HepG2 (cell line): Measurements from ENCODE around the gene TM4SF5. TPM values are rescaled to one million over a fixed set of nuclear protein-coding genes. Genes with fewer than 3 reads are reported as not detected.
A peak's percentile ranks its signal among the peaks of the same experiment; 100 is the strongest.

Source experiments
- ARHGAP35 ChIP-seq: sonication (generic); formaldehyde crosslinking; IDR thresholded peaks from 2 replicates; pipeline ENCODE4 v1.9.0; 2022; ENCODE audit warnings: mild to moderate bottlenecking, inconsistent platforms, moderate library complexity, missing genetic modification reagents, borderline replicate concordance
- CAMTA2 ChIP-seq: sonication (generic); formaldehyde crosslinking; IDR thresholded peaks from 2 replicates; pipeline ENCODE4 v1.4.0; 2020; ENCODE audit warnings: mild to moderate bottlenecking, missing genetic modification reagents, borderline replicate concordance
- CCDC6 ChIP-seq: sonication (generic); formaldehyde crosslinking; IDR thresholded peaks from 2 replicates; pipeline ENCODE4 v1.8.1; 2022; ENCODE audit warnings: mild to moderate bottlenecking, missing genetic modification reagents, moderate library complexity
- FOXK2 ChIP-seq: fragments of 450-650 bp; IDR thresholded peaks from 2 replicates; pipeline ENCODE4 v1.6.1; 2016
- GFI1 ChIP-seq: sonication (generic); formaldehyde crosslinking; IDR thresholded peaks from 2 replicates; pipeline ENCODE4 v1.5.0; 2020; ENCODE audit warnings: missing genetic modification reagents, mild to moderate bottlenecking, borderline replicate concordance
- HDAC6 ChIP-seq: fragments of 200-600 bp; sonication (generic); IDR thresholded peaks from 2 replicates; pipeline ENCODE4 v1.7.0; 2017; ENCODE audit warnings: mild to moderate bottlenecking, antibody characterized with exemption, low read length, low read depth
- HNF1B ChIP-seq: sonication (generic); formaldehyde crosslinking; IDR thresholded peaks from 2 replicates; pipeline ENCODE4 v1.5.1; 2020; ENCODE audit warnings: mild to moderate bottlenecking, moderate library complexity, missing genetic modification reagents
- IRX3 ChIP-seq: sonication (generic); formaldehyde crosslinking; IDR thresholded peaks from 2 replicates; pipeline ENCODE4 v1.8.1; 2023; ENCODE audit warnings: mild to moderate bottlenecking, low read depth, missing genetic modification reagents, borderline replicate concordance
- MAF1 ChIP-seq: sonication (generic); formaldehyde crosslinking; IDR thresholded peaks from 2 replicates; pipeline ENCODE4 v1.5.0; 2020; ENCODE audit warnings: missing genetic modification reagents, borderline replicate concordance
- NR2F6 ChIP-seq, 2 experiments: IDR thresholded peaks; 2 replicates each; pipeline ENCODE4 v1.6.1; 2016; ENCODE audit warnings: antibody characterized with exemption in 1 of 2, mild to moderate bottlenecking in 1 of 2
- PRMT3 ChIP-seq: sonication (generic); formaldehyde crosslinking; IDR thresholded peaks from 2 replicates; pipeline ENCODE4 v1.8.1; 2022; ENCODE audit warnings: low read depth, mild to moderate bottlenecking, moderate library complexity, missing genetic modification reagents, borderline replicate concordance
- RFXANK ChIP-seq: IDR thresholded peaks from 2 replicates; pipeline ENCODE4 v1.6.1; 2016
- SKIL ChIP-seq: sonication (generic); formaldehyde crosslinking; IDR thresholded peaks from 2 replicates; pipeline ENCODE4 v1.8.0; 2022; ENCODE audit warnings: missing genetic modification reagents, mild to moderate bottlenecking, moderate library complexity, borderline replicate concordance
- SMAD1 ChIP-seq: sonication (generic); formaldehyde crosslinking; IDR thresholded peaks from 2 replicates; pipeline ENCODE4 v1.4.0; 2020; ENCODE audit warnings: missing genetic modification reagents, low read depth, mild to moderate bottlenecking, borderline replicate concordance
- SP2 ChIP-seq: sonication (generic); formaldehyde crosslinking; IDR thresholded peaks from 2 replicates; pipeline ENCODE4 v1.5.1; 2020; ENCODE audit warnings: mild to moderate bottlenecking, missing genetic modification reagents
- YY1 ChIP-seq: IDR thresholded peaks from 2 replicates; pipeline ENCODE4 v1.6.1; 2011; ENCODE audit warnings: low read length, low read depth, moderate library complexity, mild to moderate bottlenecking; ENCODE audit not compliant: insufficient read depth, insufficient replicate concordance
- ZEB1 ChIP-seq: IDR thresholded peaks from 2 replicates; pipeline ENCODE4 v1.6.1; 2012; ENCODE audit warnings: mild to moderate bottlenecking, low read depth, inconsistent platforms; ENCODE audit not compliant: insufficient replicate concordance
- ZNF143 ChIP-seq: sonication (generic); formaldehyde crosslinking; IDR thresholded peaks from 2 replicates; pipeline ENCODE4 v1.4.0; 2020; ENCODE audit warnings: missing genetic modification reagents
- ZNF383 ChIP-seq: sonication (generic); formaldehyde crosslinking; IDR thresholded peaks from 2 replicates; pipeline ENCODE4 v1.4.0; 2020; ENCODE audit warnings: missing genetic modification reagents, mild to moderate bottlenecking, borderline replicate concordance
- ZNF446 ChIP-seq: sonication (generic); formaldehyde crosslinking; IDR thresholded peaks from 2 replicates; pipeline ENCODE4 v1.5.0; 2020; ENCODE audit warnings: mild to moderate bottlenecking, missing genetic modification reagents
- ZNF672 ChIP-seq: sonication (generic); formaldehyde crosslinking; IDR thresholded peaks from 2 replicates; pipeline ENCODE4 v1.8.1; 2022; ENCODE audit warnings: missing genetic modification reagents
- ZNF7 ChIP-seq: IDR thresholded peaks from 2 replicates; pipeline ENCODE4 v1.6.1; 2016; ENCODE audit warnings: missing biosample characterization, missing genetic modification reagents
- ZNF709 ChIP-seq: sonication (generic); formaldehyde crosslinking; IDR thresholded peaks from 2 replicates; pipeline ENCODE4 v1.5.0; 2020; ENCODE audit warnings: mild to moderate bottlenecking, missing genetic modification reagents
- polyA plus RNA-seq, 8 experiments: library from polyadenylated mRNA; depleted of rRNA in 3 of 8; stranded (reverse) in 7 of 8; unstranded in 1 of 8; fragments of >200 nt; fragmentation: Illumina TruSeq in 4 of 8; extraction: Trizol in 4 of 8; gene quantifications; 2 replicates each; pipeline versions ENCODE4 v1.2.1 to v1.2.3, GENCODE V29; 2011 to 2016; ENCODE audit warnings: low read depth in 4 of 8, missing spikeins in 1 of 8, mixed read lengths in 1 of 8; ENCODE audit not compliant: insufficient read depth in 1 of 8
- total RNA-seq, 5 experiments: library from RNA; depleted of rRNA; stranded (reverse); fragments of >200 nt; fragmentation: Illumina TruSeq; extraction: Trizol; gene quantifications; 2 replicates each; pipeline ENCODE4 v1.2.3, GENCODE V29; 2016; ENCODE audit warnings: low read depth in 1 of 5
- TF ChIP-seq, protein P1 (sequence below): sonication (generic); formaldehyde crosslinking; IDR thresholded peaks from 2 replicates; pipeline ENCODE4 v1.4.0; 2020; ENCODE audit warnings: mild to moderate bottlenecking, missing genetic modification reagents

TM4SF5 gene
- total and polyA plus RNA-seq, 2 of the 13 experiments (the other 11 are each of a cell fraction or from before 2014, with no cell fraction given): 30.1 to 126 TPM

- TF ChIP-seq, protein P1, sequence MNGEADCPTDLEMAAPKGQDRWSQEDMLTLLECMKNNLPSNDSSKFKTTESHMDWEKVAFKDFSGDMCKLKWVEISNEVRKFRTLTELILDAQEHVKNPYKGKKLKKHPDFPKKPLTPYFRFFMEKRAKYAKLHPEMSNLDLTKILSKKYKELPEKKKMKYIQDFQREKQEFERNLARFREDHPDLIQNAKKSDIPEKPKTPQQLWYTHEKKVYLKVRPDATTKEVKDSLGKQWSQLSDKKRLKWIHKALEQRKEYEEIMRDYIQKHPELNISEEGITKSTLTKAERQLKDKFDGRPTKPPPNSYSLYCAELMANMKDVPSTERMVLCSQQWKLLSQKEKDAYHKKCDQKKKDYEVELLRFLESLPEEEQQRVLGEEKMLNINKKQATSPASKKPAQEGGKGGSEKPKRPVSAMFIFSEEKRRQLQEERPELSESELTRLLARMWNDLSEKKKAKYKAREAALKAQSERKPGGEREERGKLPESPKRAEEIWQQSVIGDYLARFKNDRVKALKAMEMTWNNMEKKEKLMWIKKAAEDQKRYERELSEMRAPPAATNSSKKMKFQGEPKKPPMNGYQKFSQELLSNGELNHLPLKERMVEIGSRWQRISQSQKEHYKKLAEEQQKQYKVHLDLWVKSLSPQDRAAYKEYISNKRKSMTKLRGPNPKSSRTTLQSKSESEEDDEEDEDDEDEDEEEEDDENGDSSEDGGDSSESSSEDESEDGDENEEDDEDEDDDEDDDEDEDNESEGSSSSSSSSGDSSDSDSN (CRISPR knock-in tag): peak; percentile 98
- TF ChIP-seq PRMT3 (CRISPR knock-in tag) (peak; percentile 95; the same call in 1 of the 2 replicates), ZNF672 (CRISPR knock-in tag) (peak; percentile 81; the same call in 1 of the 2 replicates), MAF1 (CRISPR knock-in tag) (no peak), IRX3 (CRISPR knock-in tag) (peak; percentile 66; the same call in 1 of the 2 replicates), SP2 (CRISPR knock-in tag) (peak; percentile 60; the same call in 1 of the 2 replicates), RFXANK (CRISPR knock-in tag) (0 out of 2 replicates have a peak, but pooled peaks have one; percentile 44), ZNF383 (no peak), HDAC6 (no peak), ARHGAP35 (CRISPR knock-in tag) (no peak), ZNF143 (CRISPR knock-in tag) (peak; percentile 46), CAMTA2 (CRISPR knock-in tag) (no peak), ZNF7 (CRISPR knock-in tag) (no peak), GFI1 (CRISPR knock-in tag) (peak; percentile 22; the same call in 1 of the 2 replicates), SMAD1 (CRISPR knock-in tag) (no peak), ZNF446 (CRISPR knock-in tag) (peak; percentile 82; the same call in 1 of the 2 replicates), SKIL (CRISPR knock-in tag) (peak; percentile 65; the same call in 1 of the 2 replicates), FOXK2 (no peak), CCDC6 (peak; percentile 94), YY1 (peak; percentile 16), ZEB1 (peak; percentile 16), ZNF709 (CRISPR knock-in tag) (peak; percentile 91), HNF1B (no peak), NR2F6 (IDR thresholded peaks at IDR 0.05) (no peak), NR2F6 (CRISPR knock-in tag; IDR thresholded peaks at IDR 0.05) (peak; percentile 38; the same call in 1 of the 2 replicates)
Observed at GRCh38 chr17:4789951-4790704, 18.4 kb downstream of the TM4SF5 start (continued).
